GM21381 (cell line): ENCODE measurements around the gene TXNDC11.

Source experiments
- ATAC-seq: cut with Tn5 transposase; IDR thresholded peaks from one replicate; pipeline ENCODE4 v1.9.1; 2021; ENCODE audit warnings: mild to moderate bottlenecking, moderate library complexity; ENCODE audit not compliant: unreplicated experiment

TXNDC11 gene

DNA sequence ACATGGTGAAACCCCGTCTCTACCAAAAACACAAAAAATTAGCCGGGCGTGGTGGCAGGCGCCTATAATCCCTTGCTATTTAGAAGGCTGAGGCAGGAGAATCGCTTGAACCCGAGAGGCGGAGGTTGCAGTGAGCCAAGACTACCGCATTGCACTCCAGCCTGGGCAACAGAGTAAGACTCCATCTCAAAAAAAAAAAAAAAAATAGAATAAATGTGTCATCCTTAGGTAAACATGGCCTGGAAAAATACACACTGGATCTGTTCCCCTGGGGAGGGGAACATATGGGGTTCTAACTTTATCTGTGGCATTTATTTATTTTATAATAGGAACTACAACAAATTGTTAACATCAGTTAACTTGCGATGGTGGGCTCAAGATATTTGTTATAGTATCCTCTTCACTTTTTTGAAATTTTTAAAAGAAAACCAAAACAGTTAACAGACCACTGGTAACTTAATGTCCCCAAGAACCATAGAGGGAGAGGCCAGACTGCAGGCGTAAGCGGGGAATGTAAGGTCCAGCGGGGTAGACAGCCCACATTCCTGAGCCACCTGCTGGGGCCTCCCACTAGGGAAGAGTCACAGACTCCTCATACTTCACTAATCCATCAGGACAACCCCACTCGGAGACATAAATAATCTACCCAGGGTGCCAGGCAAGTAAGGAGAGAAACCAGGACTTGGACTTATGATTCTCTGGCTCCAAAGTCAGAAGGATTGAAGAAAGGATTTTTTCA lies 12.5 kb upstream of the TXNDC11 start:
- no peak for ATAC-seq

DNA sequence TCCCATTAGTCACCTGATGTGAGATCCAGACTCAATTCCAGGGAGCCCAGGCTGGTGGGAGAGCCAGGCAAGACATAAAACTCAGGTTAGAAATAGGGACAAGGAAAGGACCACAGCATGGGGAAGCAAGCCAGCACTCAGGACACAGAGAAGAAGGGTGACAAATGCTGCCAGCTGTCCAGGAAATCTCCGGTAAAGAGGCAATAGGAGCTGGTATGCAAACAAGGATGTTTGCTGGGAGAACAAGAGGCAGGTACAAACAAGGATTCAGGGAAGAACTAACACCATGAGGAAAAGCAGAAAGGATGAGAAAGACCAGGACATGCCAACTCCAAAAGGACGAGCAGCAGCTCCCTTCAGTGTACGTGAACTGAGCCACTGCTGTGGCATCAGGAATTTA lies 10.2 kb upstream of the TXNDC11 start:
- ATAC-seq: no peak

DNA sequence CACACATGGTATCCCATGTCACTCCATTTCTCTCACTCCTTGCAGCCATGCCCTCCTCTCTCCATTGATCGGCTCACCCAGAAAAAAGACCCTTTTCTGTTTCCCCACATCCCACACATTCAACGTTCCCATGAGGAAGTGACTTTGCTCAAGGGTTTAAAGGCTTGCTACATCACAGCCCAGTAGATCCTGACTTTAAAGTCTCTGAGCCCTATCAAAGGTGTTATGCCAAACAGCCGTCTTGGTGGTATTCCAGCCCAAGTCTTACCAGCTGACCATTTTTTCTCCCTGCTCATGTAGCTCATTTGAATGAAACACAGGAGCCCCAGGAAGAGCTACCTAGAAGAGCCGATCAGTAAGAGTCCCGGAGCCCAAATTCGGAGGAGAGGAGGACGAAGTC lies 7.4 kb upstream of the TXNDC11 start:
- no peak for ATAC-seq

DNA sequence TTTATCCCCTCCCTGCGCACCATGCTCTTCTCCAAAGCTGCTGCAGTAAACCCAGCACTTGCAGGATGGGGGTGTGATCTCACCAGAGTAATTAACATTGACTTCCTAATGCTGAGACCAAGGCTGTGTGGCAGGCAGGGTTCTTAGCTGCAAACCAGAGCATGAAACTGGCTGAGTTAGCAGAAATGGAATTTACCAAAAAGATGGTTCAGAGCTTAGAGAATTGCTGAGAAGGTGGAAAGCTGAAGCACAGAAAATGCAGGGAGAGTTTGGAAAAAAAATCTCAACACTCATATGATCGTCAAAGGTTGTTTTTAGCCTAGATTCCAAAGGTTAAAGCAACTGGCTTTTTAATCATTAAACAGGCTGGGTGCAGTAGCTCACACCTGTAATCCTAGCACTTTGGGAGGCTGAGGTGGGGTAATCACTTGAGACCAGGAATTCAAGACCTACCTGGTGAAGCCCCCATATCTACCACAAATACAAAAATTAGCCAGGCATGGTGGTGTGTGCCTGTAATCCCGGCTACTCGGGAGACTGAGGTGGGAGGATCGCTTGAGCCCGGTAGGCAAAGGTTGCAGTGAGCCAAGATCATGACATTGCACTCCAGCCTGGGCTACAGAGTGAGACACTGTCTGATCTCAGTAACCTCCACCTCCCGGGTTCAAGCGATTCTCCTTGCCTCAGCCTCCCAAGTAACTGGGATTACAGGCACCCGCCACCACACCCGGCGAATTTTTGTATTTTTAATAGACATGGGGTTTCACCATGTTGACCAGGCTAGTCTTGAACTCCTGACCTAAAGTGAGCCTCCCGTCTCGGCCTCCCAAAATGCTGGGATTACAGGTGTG lies 6.0 kb upstream of the TXNDC11 start:
- ATAC-seq: no peak

DNA sequence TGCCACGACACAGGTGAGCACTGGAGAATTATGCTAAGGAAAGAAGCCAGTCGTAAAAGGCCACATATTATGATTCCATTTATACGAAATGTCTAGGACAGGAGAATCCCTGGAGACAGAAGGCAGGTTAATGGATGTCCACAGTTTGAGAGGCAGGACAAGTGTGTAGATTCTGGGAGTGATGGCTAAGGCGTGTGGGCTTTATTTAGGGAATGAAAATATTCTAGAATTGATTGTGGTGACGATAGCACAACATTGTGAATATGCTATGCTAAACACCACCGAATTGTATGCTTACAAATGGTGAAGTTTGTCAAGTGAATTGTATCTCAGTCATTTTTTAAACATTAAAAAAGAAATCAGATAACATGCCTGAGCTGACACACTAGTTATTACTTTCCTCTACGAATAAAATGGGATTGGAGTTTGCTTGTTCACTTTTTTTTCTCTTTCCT lies 5.3 kb upstream of the TXNDC11 start:
- ATAC-seq: no peak

DNA sequence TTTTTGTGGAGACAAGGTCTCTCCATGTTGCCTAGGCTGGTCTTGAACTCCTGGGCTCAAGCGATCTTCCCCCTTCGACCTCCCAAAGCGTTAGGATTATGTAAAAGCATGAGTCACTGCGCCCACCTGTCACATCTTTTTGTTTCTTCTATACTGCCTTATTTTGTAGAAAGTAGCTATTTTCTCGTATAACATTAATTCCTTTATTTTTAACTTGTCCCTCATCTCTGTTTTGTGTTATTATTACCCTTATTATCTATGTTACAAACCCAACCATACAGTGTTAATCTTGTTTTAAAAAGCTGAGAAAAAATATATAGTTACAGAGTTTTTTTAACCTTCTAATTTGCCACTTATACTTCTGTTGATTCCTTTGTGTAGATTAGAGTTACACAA lies 1.4 kb upstream of the TXNDC11 start:
- no peak for ATAC-seq

DNA sequence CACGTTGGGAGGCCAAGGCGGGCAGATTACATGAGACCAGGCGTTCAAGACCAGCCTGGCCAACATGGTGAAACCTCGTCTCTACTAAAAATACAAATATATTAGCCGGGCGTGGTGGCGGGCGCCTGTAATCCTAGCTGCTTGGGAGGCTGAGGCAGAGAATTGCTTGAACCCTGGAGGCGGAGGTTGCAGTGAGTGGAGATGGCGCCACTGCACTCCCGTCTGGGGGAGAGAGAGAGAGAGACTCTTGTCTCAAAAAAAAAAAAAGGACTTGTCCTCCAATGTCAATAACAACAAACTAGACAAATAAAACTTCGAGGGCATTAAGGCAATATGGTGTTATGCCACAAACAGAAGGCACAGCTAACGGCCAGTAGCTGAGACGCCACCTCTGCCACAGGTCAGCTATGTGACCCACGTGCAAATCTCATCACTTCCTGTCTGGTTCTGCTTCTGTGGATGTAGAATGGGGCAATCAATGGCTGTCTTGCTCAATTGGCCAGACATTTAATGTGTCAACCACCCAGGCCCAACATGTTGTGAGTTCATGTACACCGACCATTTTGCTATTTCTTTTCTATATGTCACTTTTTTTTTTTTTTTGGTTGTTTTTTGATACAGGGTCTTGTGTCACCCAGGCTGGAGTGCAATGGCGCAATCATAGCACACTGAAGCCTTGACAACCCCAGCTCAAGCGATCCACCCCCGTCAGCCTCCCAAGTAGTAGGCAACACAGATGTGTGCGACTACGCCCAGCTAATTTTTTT lies 834 bp upstream of the TXNDC11 start:
- no peak for ATAC-seq

DNA sequence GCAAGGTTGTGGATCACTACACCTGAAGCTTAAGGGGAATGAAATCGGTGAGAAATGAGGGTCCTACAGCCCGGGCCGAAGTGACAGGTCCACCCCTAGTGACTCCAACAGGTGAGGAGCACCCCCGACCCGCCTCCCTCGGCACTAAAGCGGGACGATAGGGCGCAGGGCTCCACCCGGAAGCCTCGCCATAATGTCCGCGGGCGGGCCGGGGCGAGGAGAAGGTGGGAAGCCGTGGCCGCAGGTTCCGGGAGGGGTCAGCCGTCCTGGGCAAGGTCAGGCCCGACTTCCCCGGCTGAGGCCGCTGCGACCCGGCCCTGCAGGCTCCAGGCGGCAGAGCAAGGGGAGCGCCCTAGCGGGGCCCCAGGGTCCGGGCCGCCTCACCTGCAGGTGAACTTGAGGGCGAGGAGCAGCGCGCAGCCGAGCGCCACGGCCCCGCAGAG lies 543 bp downstream of the TXNDC11 start:
- ATAC-seq: peak; percentile 32

DNA sequence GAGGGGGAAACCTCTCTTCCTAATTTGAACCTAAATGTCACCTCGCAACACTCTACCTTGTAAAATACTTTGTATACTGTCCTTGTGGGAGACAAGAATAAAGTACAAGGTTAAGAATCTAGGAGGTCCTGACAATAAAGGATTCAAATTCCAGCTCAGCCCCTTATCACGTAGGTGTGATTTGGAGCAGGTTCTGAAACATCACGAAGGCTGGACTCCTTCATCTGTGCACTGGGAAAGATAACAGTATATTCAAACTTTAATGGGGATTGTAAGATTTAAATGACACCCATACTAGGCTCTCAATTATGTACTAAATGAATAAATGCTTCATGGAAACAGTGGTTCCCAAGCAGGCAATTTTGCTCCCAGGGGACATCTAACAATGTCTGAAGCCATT lies 2.1 kb downstream of the TXNDC11 start:
- ATAC-seq: no peak

DNA sequence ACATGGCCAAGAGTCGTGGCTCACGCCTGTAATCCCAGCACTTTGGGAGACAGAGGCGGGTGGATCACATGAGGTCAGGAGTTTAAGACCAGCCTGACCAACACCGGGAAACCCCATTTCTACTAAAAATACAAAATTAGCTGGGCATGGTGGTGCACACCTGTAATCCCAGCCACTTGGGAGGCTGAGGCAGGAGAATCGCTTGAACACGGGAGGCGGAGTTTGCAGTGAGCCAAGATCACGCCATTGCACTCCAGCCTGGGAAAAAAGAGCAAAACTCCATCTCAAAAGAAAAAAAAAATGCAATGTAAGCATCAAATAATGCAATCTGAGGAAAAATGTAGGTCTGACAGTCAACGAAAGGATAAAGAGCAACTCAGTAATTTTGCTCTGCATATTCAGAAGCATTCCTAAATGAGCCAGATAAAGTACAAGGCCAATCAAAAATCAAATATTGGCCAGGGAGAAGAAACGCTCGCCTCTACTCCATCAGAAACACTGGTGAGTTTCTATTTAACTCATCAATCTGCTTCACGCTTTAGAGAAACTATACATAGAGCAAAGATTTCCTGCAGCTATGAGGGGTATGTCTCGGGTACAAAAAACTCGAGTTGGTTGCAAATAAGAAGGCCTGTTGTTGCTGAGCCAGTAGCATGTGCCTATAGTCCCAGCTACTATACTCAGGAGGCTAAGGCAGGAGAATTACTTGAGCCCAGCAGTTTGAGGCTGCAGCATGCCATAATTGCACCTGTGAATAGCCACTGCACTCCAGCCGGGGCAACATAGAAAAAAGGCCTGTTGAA lies 3.7 kb downstream of the TXNDC11 start:
- ATAC-seq: no peak

DNA sequence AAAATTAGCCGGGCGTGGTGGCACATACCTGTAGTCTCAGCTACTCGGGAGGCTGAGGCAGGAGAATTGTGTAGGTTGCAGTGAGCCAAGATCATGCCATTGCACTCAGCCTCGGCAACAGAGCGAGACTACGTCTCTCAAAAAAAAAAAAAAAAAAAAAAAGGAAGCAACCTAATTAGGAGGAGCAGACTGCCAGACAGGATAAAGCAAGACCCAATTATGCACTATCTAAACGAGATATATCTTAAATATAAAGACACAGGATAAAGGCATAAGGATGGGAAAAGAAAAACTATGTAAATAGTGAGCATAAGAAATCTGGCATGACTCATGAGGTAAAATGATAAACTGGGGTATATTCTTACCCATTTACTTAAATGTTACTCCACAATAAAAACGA lies 4.9 kb downstream of the TXNDC11 start:
- no peak for ATAC-seq

DNA sequence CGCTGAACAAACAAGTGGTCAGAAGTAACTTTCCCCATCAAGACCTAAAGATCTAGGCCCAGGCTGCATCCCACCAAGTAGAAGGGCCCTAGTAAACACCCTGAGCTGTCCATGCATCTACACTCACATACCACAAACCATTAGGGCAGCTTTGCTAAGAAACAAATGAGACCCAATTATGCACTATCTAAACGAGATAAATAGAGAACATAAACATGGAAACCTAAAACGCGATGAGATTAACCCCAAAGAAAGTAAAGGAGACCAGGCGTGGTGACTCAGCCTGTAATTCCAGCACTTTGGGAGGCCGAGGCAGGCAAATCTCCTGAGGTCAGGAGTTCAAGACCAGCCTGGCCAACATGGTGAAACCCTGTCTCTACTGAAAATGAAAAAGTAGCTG lies 5.8 kb downstream of the TXNDC11 start:
- no peak for ATAC-seq

DNA sequence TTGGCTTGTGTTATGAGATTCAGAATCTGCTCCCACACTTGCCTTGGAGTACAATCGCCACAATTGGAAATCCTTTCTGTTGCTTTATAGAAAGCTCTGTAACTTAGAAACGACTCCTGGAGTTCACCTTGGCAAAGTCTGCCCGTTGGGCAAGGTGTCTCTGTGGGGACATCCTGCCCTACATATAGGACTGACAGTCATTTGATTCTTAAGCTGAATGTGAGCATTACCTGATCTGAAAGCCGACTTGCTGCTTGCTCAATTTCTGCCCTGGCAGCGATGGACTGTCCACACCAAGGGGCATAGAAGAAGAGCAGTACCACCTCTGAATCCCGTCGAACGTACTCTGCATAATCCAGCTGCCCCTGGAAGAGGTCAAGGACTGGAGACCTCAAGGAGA lies 6.9 kb downstream of the TXNDC11 start:
- ATAC-seq: no peak

DNA sequence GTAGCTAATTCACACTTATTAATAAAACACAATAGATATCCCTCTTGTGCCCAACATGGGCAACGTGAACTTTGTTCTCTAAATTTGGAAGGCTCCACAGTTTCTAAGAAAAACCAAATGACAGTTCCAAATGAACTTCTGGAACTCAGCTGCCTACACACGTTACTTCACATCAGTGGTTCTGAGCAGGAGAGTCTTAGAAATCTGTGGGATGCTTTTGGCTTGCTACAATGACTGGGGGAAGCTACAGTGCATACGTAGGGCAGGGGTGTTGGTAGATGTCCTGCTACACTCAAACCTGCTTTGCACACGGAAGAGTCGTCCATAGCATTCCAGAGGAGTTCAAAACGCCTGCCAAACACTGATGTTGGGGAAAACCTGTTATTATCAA lies 8.0 kb downstream of the TXNDC11 start:
- no peak for ATAC-seq

DNA sequence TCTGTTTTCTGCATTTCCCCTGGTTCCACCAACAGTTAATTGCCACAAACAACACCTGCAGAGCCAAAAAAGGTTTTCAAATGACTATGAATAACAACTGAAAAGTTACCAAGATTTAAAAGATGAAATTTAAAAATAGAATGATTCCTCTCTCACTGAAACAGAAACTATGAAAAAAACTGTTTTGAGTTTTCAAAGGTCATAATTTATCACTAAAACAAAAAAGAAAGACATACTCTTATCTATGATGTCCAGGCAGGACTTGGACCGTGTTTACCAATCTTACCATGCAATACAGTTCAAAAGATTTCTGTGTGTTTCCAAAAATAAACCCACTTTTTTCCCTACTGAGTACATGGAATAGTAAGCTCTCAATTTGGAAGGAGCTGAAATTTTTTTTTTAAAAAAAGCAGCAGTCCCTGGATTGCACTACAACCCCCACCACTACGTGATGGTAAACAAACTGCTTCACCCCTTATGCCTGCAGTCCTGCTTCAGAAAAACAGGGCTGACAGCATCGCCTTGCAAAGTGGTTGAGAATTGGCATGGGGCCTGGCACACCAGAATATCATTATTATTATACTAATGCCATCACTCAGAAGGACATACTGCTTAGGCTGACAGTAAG lies 8.5 kb downstream of the TXNDC11 start:
- ATAC-seq: no peak

DNA sequence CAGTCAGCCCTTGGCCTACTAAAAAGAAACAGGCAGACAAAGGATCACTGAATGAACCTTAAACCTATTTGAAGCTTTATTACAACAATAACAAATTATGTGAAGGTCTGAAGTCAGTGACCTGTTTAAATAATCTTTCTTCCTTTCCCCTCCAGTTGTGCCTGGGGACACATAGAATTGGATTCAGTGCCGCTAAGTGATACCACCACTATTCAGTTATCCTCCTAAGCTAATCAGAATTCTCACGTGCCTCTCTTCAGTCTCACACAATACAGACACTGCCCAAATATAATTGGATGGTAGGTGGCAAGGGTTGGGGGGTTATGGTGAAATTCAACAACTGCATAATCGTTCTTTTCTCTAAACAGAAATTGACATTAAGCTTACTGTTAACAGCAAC lies 11.4 kb downstream of the TXNDC11 start:
- no peak for ATAC-seq

DNA sequence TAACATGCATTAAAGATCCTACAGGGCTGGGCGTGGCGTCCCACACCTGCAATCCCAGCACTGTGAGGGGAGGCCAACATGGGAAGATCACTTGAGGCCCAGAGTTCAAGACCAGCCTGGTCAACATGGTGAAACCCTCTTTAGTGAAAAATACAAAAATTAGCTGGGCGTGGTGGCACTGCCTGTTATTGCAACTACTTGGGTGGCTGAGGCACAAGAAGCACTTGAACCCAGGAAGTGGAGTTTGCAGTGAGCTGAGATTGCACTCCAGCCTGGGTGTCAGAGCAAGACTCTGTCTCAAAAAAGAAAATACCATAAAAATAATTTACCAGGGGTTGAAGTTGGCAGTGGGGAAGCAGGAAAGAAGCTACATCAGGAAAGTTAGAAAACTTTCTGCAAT lies 12.9 kb downstream of the TXNDC11 start:
- no peak for ATAC-seq

DNA sequence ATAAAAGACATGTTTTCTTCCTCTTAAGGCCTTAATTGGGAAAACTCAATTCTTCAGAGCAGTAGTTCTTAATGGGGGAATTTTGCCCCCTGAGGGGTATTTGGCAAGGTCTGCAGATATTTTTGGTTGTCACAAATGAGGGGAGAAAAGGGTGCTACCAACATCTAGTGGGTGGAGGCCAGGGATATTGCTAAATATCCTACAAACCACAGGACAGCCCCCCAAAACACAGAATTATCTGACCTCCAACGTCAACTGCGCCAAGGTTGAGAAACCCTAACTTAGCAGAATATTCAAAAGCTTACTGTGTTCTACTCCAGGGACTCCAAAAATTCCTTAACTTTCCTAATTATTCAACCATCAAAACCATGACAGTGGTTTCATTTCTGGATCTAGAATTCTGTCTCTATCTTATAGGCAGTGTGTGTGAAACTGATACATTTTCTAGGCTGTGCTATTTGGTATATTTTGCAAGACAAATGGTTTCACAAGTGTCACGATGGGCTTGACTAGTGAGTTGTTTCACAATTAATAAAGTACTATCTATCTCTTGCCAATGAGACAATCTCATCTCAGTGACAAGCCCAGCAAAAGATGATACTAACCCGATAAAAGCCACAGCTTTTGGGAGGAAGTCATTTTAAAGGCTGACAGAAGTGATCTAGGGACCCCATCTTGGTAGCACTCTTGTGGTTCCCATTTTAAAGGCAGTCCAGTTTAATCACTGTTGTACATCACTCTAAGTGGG lies 14.7 kb downstream of the TXNDC11 start:
- no peak for ATAC-seq

DNA sequence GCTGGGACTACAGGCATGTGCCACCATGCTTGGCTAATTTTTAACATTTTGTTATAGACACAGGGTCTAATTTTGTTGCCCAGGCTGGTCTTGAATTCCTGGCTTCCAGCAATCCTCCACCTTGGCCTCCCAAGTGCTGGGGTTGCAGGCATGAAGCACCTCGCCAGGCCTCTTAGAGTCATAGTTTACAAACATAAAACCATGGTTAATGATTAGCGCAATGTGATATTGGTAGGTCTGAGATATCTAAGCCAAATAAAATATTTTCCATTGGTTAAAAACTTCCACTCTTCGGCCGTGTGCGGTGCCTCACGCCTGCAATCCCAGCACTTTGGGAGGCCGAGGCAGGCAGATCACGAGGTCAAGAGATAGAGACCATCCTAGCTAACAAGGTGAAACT lies 16.6 kb downstream of the TXNDC11 start:
- no peak for ATAC-seq

DNA sequence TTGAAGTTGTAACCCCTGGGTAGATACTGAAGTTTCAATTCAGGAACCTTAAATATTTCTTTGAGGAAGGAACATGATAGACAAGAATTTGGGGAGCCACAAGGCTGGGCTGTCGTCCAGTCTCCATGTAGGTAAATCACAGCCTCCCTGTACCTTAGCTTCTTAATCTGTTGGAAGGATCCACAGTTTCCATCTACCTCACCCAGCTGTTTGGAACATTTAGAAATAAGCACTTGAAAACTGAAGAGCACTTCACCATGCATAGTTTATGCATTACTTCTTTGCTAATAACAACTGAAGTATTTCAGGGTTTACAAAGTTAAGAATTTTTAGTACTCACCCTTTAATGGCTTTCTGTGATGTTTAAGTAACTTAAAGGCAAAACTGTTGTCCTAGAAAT lies 17.2 kb downstream of the TXNDC11 start:
- ATAC-seq: no peak
